ENCODE measurements around the gene MDFIC. TPM values are rescaled to one million over a fixed set of nuclear protein-coding genes. Genes with fewer than 3 reads are reported as not detected.

MDFIC gene
- total and polyA plus RNA-seq, 2 donors (not counting 1 experiment from before 2014, with no cell fraction given) = 19.6 to 66.1 TPM

- intact Hi-C loops (cut with micrococcal nuclease) = no loop called here
- no peak overlapping the region for H3K4me3 Mint-ChIP-seq
Measured at GRCh38 chr7:115059321-115059720, 137.4 kb downstream of the MDFIC start.

More at GRCh38 chr7:115059321-115059720, 137.4 kb downstream of the MDFIC start:
- ATAC-seq (ENCODE audit: low read depth) = no peak
- H3K4me2 ChIP-seq (replicated peaks; ENCODE audit: low read depth, low read length, poor library complexity, severe bottlenecking) = no peak overlapping the region
- no peak overlapping the region for H3K9ac ChIP-seq (ENCODE audit: low read length)
- H3K9me3 Mint-ChIP-seq (ENCODE audit: insufficient read depth) = no peaks in the 10 kb centered on the region
- H3K4me3 ChIP-seq (ENCODE audit: control extremely low read depth in 1 of 5, extremely low read depth in 1 of 5, insufficient read depth in 1 of 5, low read depth in 2 of 5, low read length in 4 of 5) = no peak overlapping the region
- TF ChIP-seq CTCF (IDR thresholded peaks at IDR 0.05) (no peak), EZH2 (IDR thresholded peaks at IDR 0.05; ENCODE audit: borderline replicate concordance, insufficient read depth, low read depth, low read length, poor library complexity, severe bottlenecking) (no peak)
- H3K79me2 ChIP-seq (ENCODE audit: control insufficient read depth, insufficient read depth, low read length) = no peaks in the 10 kb centered on the region
- no peaks in the 10 kb centered on the region for H4K20me1 ChIP-seq (ENCODE audit: control insufficient read depth, insufficient read depth, low read length, poor library complexity, severe bottlenecking)
- no peaks in the 10 kb centered on the region for H3K9me3 ChIP-seq (ENCODE audit: control extremely low read depth in 1 of 3, control insufficient read depth in 2 of 3, insufficient read depth in 1 of 3, low read length in 2 of 3)
- H3K27me3 ChIP-seq (replicated peaks in 1 of 4; ENCODE audit: control extremely low read depth in 1 of 4, control insufficient read depth in 3 of 4, insufficient read depth in 4 of 4, low read length in 3 of 4) = no peaks in the 10 kb centered on the region
- no peak overlapping the region for H3K27ac Mint-ChIP-seq
- no peaks in the 10 kb centered on the region for H3K4me1 ChIP-seq (ENCODE audit: control insufficient read depth in 2 of 2, insufficient read depth in 2 of 2, low read length in 2 of 2)
- ChIA-PET CTCF (no interaction called here), POLR2A (no interaction called here)
- H2AFZ ChIP-seq (ENCODE audit: insufficient read depth, low read depth, low read length, poor library complexity, severe bottlenecking) = no peak overlapping the region
- no peaks in the 10 kb centered on the region for H3K4me1 Mint-ChIP-seq
- no peak for DNase-seq
- H3K27ac ChIP-seq (ENCODE audit: low read length in 2 of 2) = no peak overlapping the region
- H3K27me3 Mint-ChIP-seq = no peaks in the 10 kb centered on the region
- no peaks in the 10 kb centered on the region for H3K36me3 ChIP-seq (replicated peaks in 1 of 2; ENCODE audit: control extremely low read depth in 1 of 2, control insufficient read depth in 1 of 2, extremely low read depth in 1 of 2, insufficient read depth in 2 of 2, low read length in 1 of 2)

Data from B cell (primary cell).